IMR-90 (cell line): ENCODE measurements around the gene NPAS2. TPM values are rescaled to one million over a fixed set of nuclear protein-coding genes. Genes with fewer than 3 reads are reported as not detected.

Experiments
- ATAC-seq: fragments of 200-7000 bp; cut with Tn5 transposase; 2 replicates; pipeline ENCODE4 v1.9.1; 2020; ENCODE audit warnings: low read depth, mild to moderate bottlenecking, moderate library complexity
- BruUV-seq: library from RNA; stranded (reverse); fragments of 400-500 nt; replicated peaks from 2 replicates; lab custom pipeline; 2021; lab: Mats Ljungman, UMichigan
- CTCF ChIA-PET: fragments of 300-600 bp; formaldehyde crosslinking; extraction: SDS; loops from one replicate; lab custom pipeline; 2021; ENCODE audit warnings: antibody characterized with exemption; lab: Yijun Ruan, JAX
- POLR2A ChIA-PET: fragments of 300-600 bp; sonication (Branson Sonifier 250); formaldehyde crosslinking; loops from one replicate; lab custom pipeline; 2022; ENCODE audit warnings: antibody characterized with exemption; ENCODE audit not compliant: unreplicated experiment; lab: Charles Lee
- DNase-seq: peaks from one replicate; pipeline ENCODE4 v3.0.0; 2013
- H2AFZ ChIP-seq: replicated peaks from 2 replicates; pipeline ENCODE3; 2013; ENCODE audit warnings: low read length, mild to moderate bottlenecking; ENCODE audit not compliant: poor library complexity
- H2AK5ac ChIP-seq: 2 replicates; pipeline ENCODE4 v1.6.1; 2013; ENCODE audit warnings: low read depth, low read length, inconsistent platforms
- H2AK9ac ChIP-seq: replicated peaks from 2 replicates; pipeline ENCODE3; 2013; ENCODE audit warnings: mild to moderate bottlenecking, low read depth, low read length, moderate library complexity; ENCODE audit not compliant: poor library complexity
- H2BK120ac ChIP-seq: 2 replicates; pipeline ENCODE4 v1.6.1; 2013; ENCODE audit warnings: low read depth, low read length, inconsistent platforms
- H2BK15ac ChIP-seq: 3 replicates; pipeline ENCODE4 v1.6.1; 2013; ENCODE audit warnings: low read depth, low read length, inconsistent platforms
- H2BK20ac ChIP-seq: 2 replicates; pipeline ENCODE4 v1.6.1; 2013; ENCODE audit warnings: low read depth, mild to moderate bottlenecking, inconsistent platforms, low read length, moderate library complexity
- H2BK5ac ChIP-seq: 2 replicates; pipeline ENCODE4 v1.6.1; 2013; ENCODE audit warnings: mild to moderate bottlenecking, low read depth, low read length, inconsistent platforms; ENCODE audit not compliant: poor library complexity, severe bottlenecking
- H3K14ac ChIP-seq: replicated peaks from 2 replicates; pipeline ENCODE4 v1.6.1; 2013; ENCODE audit warnings: low read depth, low read length, inconsistent platforms
- H3K18ac ChIP-seq: 2 replicates; pipeline ENCODE4 v1.6.1; 2013; ENCODE audit warnings: low read depth, low read length, control low read depth
- H3K23ac ChIP-seq: 2 replicates; pipeline ENCODE4 v1.6.1; 2013; ENCODE audit warnings: low read depth, low read length, inconsistent platforms
- H3K27ac ChIP-seq: 2 replicates; pipeline ENCODE4 v1.5.1; 2013; ENCODE audit warnings: mild to moderate bottlenecking, control low read depth, low read length; ENCODE audit not compliant: insufficient read depth
- H3K27me3 ChIP-seq: 2 replicates; pipeline ENCODE4 v1.6.1; 2013; ENCODE audit warnings: low read length; ENCODE audit not compliant: control insufficient read depth, insufficient read depth
- H3K36me3 ChIP-seq: 2 replicates; pipeline ENCODE4 v1.6.1; 2013; ENCODE audit warnings: low read length, mixed read lengths; ENCODE audit not compliant: control insufficient read depth, insufficient read depth
- H3K4ac ChIP-seq: 2 replicates; pipeline ENCODE4 v1.6.1; 2013; ENCODE audit warnings: low read depth, low read length, inconsistent platforms
- H3K4me1 ChIP-seq: 2 replicates; pipeline ENCODE4 v1.6.1; 2013; ENCODE audit warnings: low read length, mixed read lengths; ENCODE audit not compliant: control insufficient read depth, insufficient read depth
- H3K4me2 ChIP-seq: 2 replicates; pipeline ENCODE4 v1.6.1; 2013; ENCODE audit warnings: low read depth, mild to moderate bottlenecking, control low read depth, low read length, moderate library complexity
- H3K4me3 ChIP-seq: 2 replicates; pipeline ENCODE4 v1.5.1; 2013; ENCODE audit warnings: low read depth, mild to moderate bottlenecking, control low read depth, low read length, moderate library complexity; ENCODE audit not compliant: insufficient read depth
- H3K56ac ChIP-seq: 2 replicates; pipeline ENCODE4 v1.6.1; 2013; ENCODE audit warnings: low read length, inconsistent platforms; ENCODE audit not compliant: insufficient read depth; ENCODE audit errors: extremely low read depth
- H3K79me1 ChIP-seq, 2 experiments: 2 replicates each; pipeline ENCODE4 v1.6.1; 2013; ENCODE audit warnings: low read length in 2 of 2, inconsistent platforms in 1 of 2, low read depth in 1 of 2
- H3K9ac ChIP-seq: 2 replicates; pipeline ENCODE4 v1.6.1; 2013; ENCODE audit warnings: low read depth, low read length, control low read depth
- H3K9me1 ChIP-seq: 2 replicates; pipeline ENCODE4 v1.6.1; 2013; ENCODE audit warnings: low read length, inconsistent platforms; ENCODE audit not compliant: insufficient read depth
- H3K9me3 ChIP-seq: 2 replicates; pipeline ENCODE4 v1.6.1; 2013; ENCODE audit warnings: low read length; ENCODE audit not compliant: control insufficient read depth, insufficient read depth
- H4K20me1 ChIP-seq: 2 replicates; pipeline ENCODE4 v1.6.1; 2013; ENCODE audit warnings: low read length, inconsistent platforms; ENCODE audit not compliant: insufficient read depth
- H4K5ac ChIP-seq: 2 replicates; pipeline ENCODE4 v1.6.1; 2013; ENCODE audit warnings: mild to moderate bottlenecking, low read depth, low read length, control low read depth
- H4K8ac ChIP-seq, 2 experiments: 2 replicates each; pipeline ENCODE4 v1.6.1; 2013; ENCODE audit warnings: low read depth in 2 of 2, low read length in 2 of 2, control low read depth in 1 of 2, inconsistent platforms in 1 of 2
- H4K91ac ChIP-seq: 2 replicates; pipeline ENCODE4 v1.6.1; 2013; ENCODE audit warnings: low read depth, low read length, inconsistent platforms; ENCODE audit not compliant: insufficient read depth
- BHLHE40 ChIP-seq: fragments of 150-350 bp; IDR thresholded peaks from 2 replicates; pipeline ENCODE4 v1.6.1; 2016; ENCODE audit warnings: mild to moderate bottlenecking, low read depth, low read length
- CHD1 ChIP-seq: IDR thresholded peaks from 2 replicates; pipeline ENCODE4 v1.6.1; 2012; ENCODE audit warnings: low read depth, low read length, improper control_type of control experiment
- CTCF ChIP-seq: conservative IDR thresholded peaks from 2 replicates; pipeline ENCODE4 v1.5.1; 2012; ENCODE audit warnings: mild to moderate bottlenecking, low read depth, low read length, improper control_type of control experiment
- MAFK ChIP-seq: IDR thresholded peaks from 2 replicates; pipeline ENCODE4 v1.6.1; 2012; ENCODE audit warnings: low read depth, low read length, improper control_type of control experiment
- NFE2L2 ChIP-seq: fragments of 150-350 bp; IDR thresholded peaks from 2 replicates; pipeline ENCODE4 v1.6.1; 2016; ENCODE audit warnings: low read depth, mild to moderate bottlenecking, low read length
- RAD21 ChIP-seq: IDR thresholded peaks from 2 replicates; pipeline ENCODE4 v1.6.1; 2012; ENCODE audit warnings: low read length, improper control_type of control experiment
- RCOR1 ChIP-seq: IDR thresholded peaks from 2 replicates; pipeline ENCODE4 v1.6.1; 2012; ENCODE audit warnings: mild to moderate bottlenecking, low read length, improper control_type of control experiment; ENCODE audit not compliant: insufficient replicate concordance
- WGBS, 2 experiments: methylation state at CpG; one replicate each; pipeline versions ENCODE4 v1.1.5 to v1.1.7; 2013; ENCODE audit warnings: missing lambda C conversion rate in 2 of 2; ENCODE audit not compliant: insufficient read length in 1 of 2; ENCODE audit errors: extremely low coverage in 2 of 2; 5-methylcytosine and 5-hydroxymethylcytosine counted together
- dilution Hi-C: fragments of 300-500 bp; cut with HindIII; formaldehyde crosslinking; loops from one replicate; pipeline ENCODE4 v1.14.3; 2018; ENCODE audit warnings: low sequenced_read_pairs; ENCODE audit not compliant: unreplicated experiment
- in situ Hi-C: fragments of 300-500 bp; cut with MboI; formaldehyde crosslinking; loops from 3 replicates; pipeline ENCODE4 v1.14.3; 2019; ENCODE audit warnings: low sequenced_read_pairs, inconsistent platforms, mixed read lengths
- intact Hi-C: fragments of 100-400 bp; cut with micrococcal nuclease; formaldehyde crosslinking; loops from 2 replicates; pipeline ENCODE4 v1.10.0; 2022
- polyA plus RNA-seq, 3 experiments: library from polyadenylated mRNA; depleted of rRNA; stranded (reverse); fragments of >200 nt; gene quantifications; 2 replicates each; pipeline ENCODE4 v1.2.3, GENCODE V29; 2012; ENCODE audit warnings: low replicate concordance in 1 of 3
- total RNA-seq: library from RNA; depleted of rRNA; stranded (reverse); fragments of >200 nt; gene quantifications from 2 replicates; pipeline ENCODE4 v1.2.3, GENCODE V29; 2012
- TF ChIP-seq, protein P1 (sequence below): fragments of 150-350 bp; IDR thresholded peaks from 2 replicates; pipeline ENCODE4 v1.6.1; 2017; ENCODE audit warnings: mild to moderate bottlenecking, antibody characterized with exemption, low read length, low read depth

The NPAS2 gene
- total and polyA plus RNA-seq, 2 of the 4 experiments (the other 2 are of a cell fraction) = 5.2 to 14.8 TPM

GRCh38 chr2:100928235-100928634 lies 108.3 kb downstream of the NPAS2 start (continued):
- TF ChIP-seq RAD21 (no peak), NFE2L2 (no peak)
- TF ChIP-seq, protein P1, sequence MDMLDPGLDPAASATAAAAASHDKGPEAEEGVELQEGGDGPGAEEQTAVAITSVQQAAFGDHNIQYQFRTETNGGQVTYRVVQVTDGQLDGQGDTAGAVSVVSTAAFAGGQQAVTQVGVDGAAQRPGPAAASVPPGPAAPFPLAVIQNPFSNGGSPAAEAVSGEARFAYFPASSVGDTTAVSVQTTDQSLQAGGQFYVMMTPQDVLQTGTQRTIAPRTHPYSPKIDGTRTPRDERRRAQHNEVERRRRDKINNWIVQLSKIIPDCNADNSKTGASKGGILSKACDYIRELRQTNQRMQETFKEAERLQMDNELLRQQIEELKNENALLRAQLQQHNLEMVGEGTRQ = no peak

GRCh38 chr2:100929147-100929546 lies 109.2 kb downstream of the NPAS2 start:
- Histone ChIP-seq H3K27me3 (no peaks in the 10 kb centered on the region), H2BK20ac (no peak overlapping the region), H2BK120ac (no peak overlapping the region), H3K9me1 (peaks cover 6% of the 10 kb centered on the region; the same call in 1 of the 2 replicates), H2BK5ac (no peak overlapping the region), H4K91ac (no peak overlapping the region), H3K9ac (no peak overlapping the region), H3K4ac (no peak overlapping the region), H4K8ac (no peak overlapping the region), H4K20me1 (no peaks in the 10 kb centered on the region), H3K4me3 (no peak overlapping the region), H2BK15ac (no peak overlapping the region), H3K14ac (no peak overlapping the region), H3K4me2 (no peak overlapping the region), H2AK5ac (no peak overlapping the region), H3K23ac (no peak overlapping the region), H3K36me3 (peaks cover 9% of the 10 kb centered on the region), H2AK9ac (no peak overlapping the region), H3K56ac (no peak overlapping the region), H3K18ac (no peak overlapping the region), H2AFZ (no peak overlapping the region), H3K79me1 (peaks cover 5 to 7% of the 10 kb centered on the region in 2 experiments; a peak in 3 of 4 replicates), H4K5ac (no peak overlapping the region), H3K4me1 (peaks cover 9% of the 10 kb centered on the region), H3K27ac (no peak overlapping the region), H3K9me3 (no peaks in the 10 kb centered on the region)
- in situ Hi-C loops (no loop called here), intact Hi-C loops (no loop called here), dilution Hi-C loops (no loop called here)
- DNase-seq (no peak), ATAC-seq (no peak)
- no TSS peak for BruUV-seq
- WGBS, 2 experiments = no CpG with 5 or more reads among the region's 2 CpGs
- CTCF ChIA-PET = no interaction called here
- TF ChIP-seq RCOR1 = no peak
- TF ChIP-seq CHD1 = no peak
- TF ChIP-seq BHLHE40 = no peak
- TF ChIP-seq CTCF = no peak
- TF ChIP-seq MAFK = no peak
- POLR2A ChIA-PET = no interaction called here
